Measurements from ENCODE around the gene FN3K. TPM values are rescaled to one million over a fixed set of nuclear protein-coding genes. Genes with fewer than 3 reads are reported as not detected.

Gene FN3K
- total and polyA plus RNA-seq, 2 of the 8 experiments (the other 6 are each of a cell fraction or from before 2014, with no cell fraction given), result 0.88 to 14.2 TPM

GRCh38 chr17:82782657-82783207 is 47.3 kb downstream of the FN3K start (continued):
- TF ChIP-seq HDAC2 (IDR thresholded peaks at IDR 0.05; ENCODE audit: borderline replicate concordance in 1 of 2, low read depth in 2 of 2, low read length in 2 of 2), result no peak
- TF ChIP-seq TEAD4 (IDR thresholded peaks at IDR 0.05; ENCODE audit: low read depth, low read length), result no peak
- no peak for TF ChIP-seq RAD21 (IDR thresholded peaks at IDR 0.05 in 1 of 2, conservative IDR thresholded peaks at IDR 0.05 in 1 of 2; ENCODE audit: low read depth in 2 of 2, low read length in 2 of 2)
- no peak for TF ChIP-seq CBX5 (IDR thresholded peaks at IDR 0.05; ENCODE audit: low read depth, low read length)
- TF ChIP-seq GABPA (IDR thresholded peaks at IDR 0.05; ENCODE audit: borderline replicate concordance, insufficient read depth, low read length), result no peak
- no peak for TF ChIP-seq ASH2L (IDR thresholded peaks at IDR 0.05; ENCODE audit: low read length)
- TF ChIP-seq EP300 (IDR thresholded peaks at IDR 0.05; ENCODE audit: borderline replicate concordance in 1 of 2, low read depth in 2 of 2, low read length in 2 of 2), result no peak
- no peak for TF ChIP-seq CHD2 (IDR thresholded peaks at IDR 0.05; ENCODE audit: low read length)

Measured in H1 (cell line).